GM21723 (cell line): ENCODE data around the gene UBAC2.

Source experiments
- ATAC-seq: cut with Tn5 transposase; IDR thresholded peaks from one replicate; pipeline ENCODE4 v1.9.1; 2021; ENCODE audit warnings: mild to moderate bottlenecking, moderate library complexity; ENCODE audit not compliant: unreplicated experiment

UBAC2 gene

DNA sequence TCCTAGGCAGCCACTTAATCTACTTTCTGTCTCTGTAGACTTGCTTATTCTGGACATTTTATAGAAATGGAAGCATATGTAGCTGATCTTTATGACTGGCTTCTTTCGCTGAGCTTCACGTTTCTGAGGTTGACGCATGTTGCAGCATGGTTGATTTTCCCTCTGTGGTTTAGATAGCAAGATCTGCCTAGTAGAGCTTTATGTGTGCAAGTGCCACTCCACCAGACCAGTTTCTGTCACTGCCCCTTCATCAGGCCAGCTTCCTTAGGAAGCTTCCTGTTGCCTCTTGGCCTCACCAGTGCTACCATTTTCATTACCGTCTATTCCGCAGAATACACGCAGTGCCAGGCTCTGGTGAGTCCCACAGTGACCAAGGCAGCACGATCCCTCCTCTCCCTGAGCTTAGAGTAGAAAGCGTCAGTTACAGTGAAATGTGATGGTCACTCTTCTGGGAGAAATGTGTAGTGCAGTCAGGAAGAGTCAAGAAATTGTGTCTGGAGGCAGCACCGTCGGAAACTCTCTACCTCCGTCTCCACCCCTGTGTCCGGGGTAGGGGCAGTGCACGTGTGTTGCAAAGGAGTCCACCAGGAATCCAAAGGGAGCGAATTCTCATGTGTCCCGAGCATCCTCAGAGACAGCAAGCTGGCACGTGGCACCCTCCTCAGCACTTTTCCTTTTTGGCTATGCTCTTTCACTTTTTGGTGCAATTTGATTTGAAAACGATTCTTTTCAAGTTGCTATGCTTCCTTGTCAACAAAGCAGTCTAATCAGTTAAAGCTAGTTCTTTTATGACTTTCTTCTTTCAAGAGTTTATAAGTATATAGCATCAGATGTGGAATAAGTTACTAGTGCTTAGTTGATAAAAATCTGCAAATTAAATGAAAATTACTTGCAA, 151.9 kb downstream of the UBAC2 start:
- no peak for ATAC-seq

DNA sequence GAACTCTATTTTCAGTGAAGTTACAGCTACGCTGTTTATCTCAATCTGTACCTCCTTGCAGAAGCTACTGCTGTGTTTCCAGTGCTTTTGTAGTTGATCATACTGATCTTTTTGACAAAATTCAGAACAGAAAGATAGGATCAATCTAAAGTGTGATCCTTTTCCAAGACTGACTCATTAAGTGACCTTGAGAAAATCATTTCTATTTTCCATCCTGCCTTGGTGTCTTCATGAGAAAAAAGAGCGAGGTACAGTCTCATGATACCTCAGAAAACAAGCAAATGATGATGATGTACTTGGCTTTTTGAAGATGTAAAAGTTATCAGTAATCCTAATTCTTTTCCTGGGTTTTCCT, 152.6 kb downstream of the UBAC2 start:
- no peak for ATAC-seq

GRCh38 chr13:99353836-99354235, 153.2 kb downstream of the UBAC2 start:
- no peak for ATAC-seq

DNA sequence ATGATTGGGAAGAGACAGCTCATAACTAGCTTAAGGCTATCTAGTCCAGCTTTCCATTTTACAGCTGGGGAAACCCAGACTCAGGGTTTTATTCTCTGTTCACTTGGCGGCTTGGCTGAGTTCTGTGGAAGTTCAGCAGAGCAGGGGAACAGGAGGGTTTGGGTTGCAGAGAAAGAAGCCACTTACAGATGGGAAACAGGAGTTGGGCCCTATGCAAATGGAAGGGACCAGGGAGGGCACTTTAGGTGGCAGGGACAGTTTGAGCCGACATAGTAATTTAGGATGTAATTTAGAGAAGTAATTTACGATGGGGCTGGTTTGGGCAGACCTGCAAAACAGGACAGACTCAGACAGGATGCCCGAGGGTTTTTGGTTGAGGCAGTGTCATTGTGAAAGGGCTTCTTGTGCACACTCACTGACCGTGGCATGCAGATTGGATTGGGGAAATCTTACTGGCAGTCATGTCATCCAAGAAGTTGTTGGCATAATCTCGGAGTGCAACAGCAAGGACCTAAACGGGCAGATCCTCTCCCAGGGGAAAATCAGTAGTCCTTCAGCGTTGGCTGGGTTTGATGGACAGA, 153.8 kb downstream of the UBAC2 start:
- no peak for ATAC-seq

DNA sequence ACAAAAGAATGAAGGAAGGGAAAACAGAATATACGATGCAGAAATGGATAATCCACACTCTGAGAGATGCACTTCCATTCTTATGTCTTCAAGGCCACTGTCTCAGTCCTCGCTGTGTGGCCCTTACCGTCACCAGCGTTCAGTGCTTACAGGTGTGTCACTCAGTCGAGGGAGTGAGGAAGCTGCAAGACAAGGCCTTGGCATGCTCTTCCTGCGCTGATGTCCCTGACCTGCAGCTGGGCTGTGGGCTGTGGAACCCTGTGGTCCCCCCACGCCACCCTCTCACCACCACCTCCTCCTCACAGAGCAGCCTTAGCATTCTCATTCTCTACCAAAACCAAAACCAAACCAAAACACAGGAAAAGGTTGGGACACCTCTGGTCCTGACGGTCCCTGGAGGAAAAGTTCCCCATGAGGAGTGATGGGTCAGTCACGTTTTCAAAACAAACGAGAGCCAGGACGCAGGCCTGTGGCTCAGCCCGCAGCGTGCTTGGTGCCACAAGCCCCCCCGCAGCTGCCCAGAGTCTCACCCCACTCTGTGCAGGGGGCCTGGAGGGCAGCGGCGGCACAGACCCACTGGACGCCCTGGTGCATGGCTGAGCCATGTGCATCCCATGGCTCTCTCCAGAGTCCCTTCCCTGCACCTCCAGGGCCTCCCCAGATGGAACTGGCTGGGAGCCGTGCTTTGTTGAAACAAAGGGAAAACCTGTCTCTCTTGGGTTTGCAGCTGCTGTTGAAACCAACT, 154.8 kb downstream of the UBAC2 start:
- no peak for ATAC-seq

- no peak for ATAC-seq
These were observed 155.3 kb downstream of the UBAC2 start for GRCh38 chr13:99356012-99356261.

GRCh38 chr13:99356262-99357091, 155.8 kb downstream of the UBAC2 start:
- peak; percentile 56 for ATAC-seq

DNA sequence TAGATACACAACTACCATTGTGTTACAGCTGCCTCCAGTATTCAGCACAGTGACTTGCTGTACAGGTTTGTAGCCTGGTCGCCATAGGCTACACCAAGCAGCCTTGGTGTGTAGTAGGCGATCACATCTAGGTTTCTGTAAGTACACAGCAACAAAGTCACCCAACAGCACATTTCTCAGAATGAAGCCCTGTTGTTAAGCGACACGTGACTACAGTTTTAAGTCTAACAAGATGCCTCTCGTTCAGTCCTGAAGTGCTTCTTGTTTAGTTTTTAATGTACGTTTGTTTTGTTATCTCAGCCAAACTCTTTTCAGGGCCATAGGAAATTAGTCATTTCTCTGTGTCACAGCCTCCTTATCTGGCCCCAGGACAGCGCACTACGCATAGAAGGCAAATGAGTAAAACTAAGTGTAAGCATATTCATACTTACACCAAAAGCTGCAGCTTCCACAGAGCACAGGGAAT, 156.5 kb downstream of the UBAC2 start:
- no peak for ATAC-seq

GRCh38 chr13:99357941-99358340, 157.3 kb downstream of the UBAC2 start:
- ATAC-seq: no peak

DNA sequence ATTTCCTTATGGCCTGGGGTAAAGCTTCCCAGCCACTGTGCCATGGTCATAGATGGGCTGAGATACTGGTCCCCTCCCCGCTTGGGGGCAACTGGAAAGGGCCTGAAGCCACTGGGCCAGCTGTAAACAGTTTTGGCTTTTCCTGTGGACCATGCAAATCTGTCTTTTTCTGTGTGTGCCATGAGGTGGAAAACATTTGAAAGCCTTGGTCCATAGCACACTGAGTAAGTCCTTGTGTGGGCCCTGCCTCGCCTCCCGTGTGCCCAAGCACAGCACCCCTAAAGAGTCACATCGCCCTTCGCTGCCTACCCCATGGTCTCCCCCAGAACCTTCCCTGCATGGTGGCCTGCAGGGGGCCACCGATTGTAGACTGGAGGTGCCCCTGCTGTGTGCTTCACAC, 158.9 kb downstream of the UBAC2 start:
- ATAC-seq: no peak

DNA sequence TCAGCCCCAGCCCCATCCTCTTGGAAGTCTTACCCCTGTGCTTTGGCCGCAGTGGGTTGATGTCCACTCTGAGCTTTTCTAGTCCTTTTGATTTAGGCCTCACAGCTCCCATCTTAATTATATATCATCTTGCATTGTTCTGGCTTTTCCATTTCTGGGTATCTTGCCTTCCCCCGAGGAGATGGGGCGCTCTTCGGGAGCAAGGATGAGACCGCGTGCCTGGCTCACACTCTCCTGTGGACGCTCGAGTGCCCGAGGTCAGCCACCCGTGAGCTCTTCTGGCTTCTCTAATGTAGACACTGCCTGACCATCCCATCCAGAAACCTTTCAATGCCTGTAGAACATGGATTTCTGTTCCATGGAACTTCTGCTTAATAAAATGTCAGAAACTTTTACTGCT, 160.0 kb downstream of the UBAC2 start:
- no peak for ATAC-seq

GRCh38 chr13:99361197-99361596, 160.5 kb downstream of the UBAC2 start:
- ATAC-seq: no peak

- ATAC-seq: no peak
These were observed 161.7 kb downstream of the UBAC2 start for GRCh38 chr13:99362362-99362761.

GRCh38 chr13:99363391-99363790, 162.7 kb downstream of the UBAC2 start:
- no peak for ATAC-seq

- peak; percentile 62 for ATAC-seq
These were observed 163.3 kb downstream of the UBAC2 start for GRCh38 chr13:99363949-99364348.

- ATAC-seq: peak; percentile 58
These were observed 165.7 kb downstream of the UBAC2 start for GRCh38 chr13:99366075-99366987.

DNA sequence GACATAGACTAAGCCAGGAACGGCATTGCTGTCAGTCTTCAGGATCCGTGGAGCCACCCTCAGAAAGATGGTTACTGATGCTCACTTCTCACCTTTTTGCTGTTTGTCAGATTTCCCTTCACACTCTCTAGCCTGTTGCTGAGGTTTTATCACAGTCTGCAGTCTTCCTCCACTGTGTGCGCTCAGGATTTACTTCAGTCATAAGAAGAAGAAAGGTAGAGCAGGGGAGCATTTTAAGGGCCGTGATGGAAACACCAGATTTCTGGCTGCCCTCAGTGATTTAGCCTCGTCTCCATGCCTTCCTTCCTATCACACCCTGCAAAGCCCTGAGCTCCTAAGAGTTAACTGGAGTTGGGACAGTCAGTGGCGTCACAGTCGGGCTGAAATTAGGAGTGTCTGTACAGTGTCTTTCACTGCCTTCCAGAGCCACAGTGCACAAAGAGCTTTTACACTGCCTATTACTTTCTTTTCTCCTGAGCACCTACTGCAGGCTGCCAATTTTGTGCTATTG, 166.5 kb downstream of the UBAC2 start:
- no peak for ATAC-seq

DNA sequence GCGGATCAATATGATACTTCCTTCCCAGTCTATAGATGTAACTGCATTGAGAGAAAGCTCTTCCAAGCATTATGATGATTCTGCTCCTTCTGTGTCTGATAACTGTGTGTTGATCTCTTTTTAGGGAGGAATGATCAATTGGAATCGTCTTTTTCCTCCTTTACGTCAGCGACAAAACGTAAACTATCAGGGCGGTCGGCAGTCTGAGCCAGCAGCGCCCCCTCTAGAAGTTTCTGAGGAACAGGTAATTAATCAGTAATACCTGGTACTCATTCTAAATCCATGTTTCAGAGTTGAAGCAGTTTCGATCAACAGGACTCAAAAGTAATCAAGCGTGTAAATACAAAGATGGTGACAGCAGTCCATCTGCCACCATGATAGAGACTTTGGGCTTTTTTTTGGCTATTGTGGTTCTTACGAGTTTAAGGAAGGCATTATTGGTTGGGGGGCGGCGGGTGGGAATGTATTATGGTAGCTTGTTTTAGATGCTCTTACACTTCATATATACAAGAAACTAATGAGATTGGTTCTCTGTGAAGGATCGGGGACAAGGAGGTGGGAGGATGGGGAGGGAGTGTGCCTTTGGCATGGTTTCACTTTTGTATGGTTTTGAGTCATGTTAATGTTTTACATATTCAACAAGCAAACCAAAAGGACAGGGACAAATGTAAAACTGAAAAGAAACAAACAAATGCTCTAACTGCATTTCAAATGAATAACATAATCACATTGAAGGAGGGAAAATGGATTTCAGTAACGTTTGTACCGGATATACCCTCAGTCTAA, 167.2 kb downstream of the UBAC2 start:
- ATAC-seq: no peak
